Astrocyte (in vitro differentiated cells and primary cell): Measurements from ENCODE around the gene SDHC. TPM values are rescaled to one million over a fixed set of nuclear protein-coding genes. Genes with fewer than 3 reads are reported as not detected.

Source experiments
- DNase-seq: peaks from one replicate; pipeline ENCODE4 v3.0.0-alpha.2; 2010; ENCODE audit warnings: low read depth
- FAIRE-seq: peaks from 2 replicates; lab custom pipeline; 2011; peaks lifted over from hg19 to GRCh38; lab: Jason Lieb, UNC
- H2AFZ ChIP-seq: 2 replicates; pipeline ENCODE4 v1.6.0; 2012; ENCODE audit warnings: low read depth, low read length, inconsistent platforms
- H3K27ac ChIP-seq: 2 replicates; pipeline ENCODE4 v1.5.1; 2011; ENCODE audit warnings: low read depth, low read length, inconsistent platforms
- H3K27me3 ChIP-seq: 2 replicates; pipeline ENCODE4 v1.6.0; 2011; ENCODE audit warnings: low read length, inconsistent platforms; ENCODE audit not compliant: insufficient read depth
- H3K36me3 ChIP-seq: 2 replicates; pipeline ENCODE4 v1.5.1; 2011; ENCODE audit warnings: low read length, inconsistent platforms; ENCODE audit not compliant: insufficient read depth
- H3K4me1 ChIP-seq: 2 replicates; pipeline ENCODE4 v1.5.1; 2011; ENCODE audit warnings: low read length, inconsistent platforms; ENCODE audit not compliant: insufficient read depth
- H3K4me2 ChIP-seq: 2 replicates; pipeline ENCODE4 v1.6.0; 2012; ENCODE audit warnings: low read length, inconsistent platforms
- H3K4me3 ChIP-seq: 2 replicates; pipeline ENCODE4 v1.5.1; 2011; ENCODE audit warnings: low read depth, mild to moderate bottlenecking, low read length, inconsistent platforms; ENCODE audit not compliant: insufficient read depth
- H3K79me2 ChIP-seq: 2 replicates; pipeline ENCODE4 v1.6.0; 2012; ENCODE audit warnings: mild to moderate bottlenecking, low read length, inconsistent platforms; ENCODE audit not compliant: insufficient read depth
- H3K9ac ChIP-seq: 2 replicates; pipeline ENCODE4 v1.6.0; 2012; ENCODE audit warnings: mild to moderate bottlenecking, low read length, inconsistent platforms
- H3K9me3 ChIP-seq: 2 replicates; pipeline ENCODE4 v1.5.1; 2012; ENCODE audit warnings: low read depth, mild to moderate bottlenecking, low read length, inconsistent platforms; ENCODE audit not compliant: insufficient read depth
- H4K20me1 ChIP-seq: 2 replicates; pipeline ENCODE4 v1.6.0; 2012; ENCODE audit warnings: low read length, inconsistent platforms; ENCODE audit not compliant: insufficient read depth
- H3K27ac Mint-ChIP-seq: one replicate; pipeline ENCODE4 v1.8.0; 2021; ENCODE audit warnings: mild to moderate bottlenecking, mixed read lengths; ENCODE audit not compliant: unreplicated experiment
- H3K27me3 Mint-ChIP-seq: one replicate; pipeline ENCODE4 v1.8.0; 2021; ENCODE audit warnings: low read depth, mixed read lengths; ENCODE audit not compliant: unreplicated experiment
- H3K36me3 Mint-ChIP-seq: one replicate; pipeline ENCODE4 v1.8.0; 2021; ENCODE audit warnings: low read depth, mixed read lengths; ENCODE audit not compliant: unreplicated experiment
- H3K4me1 Mint-ChIP-seq: one replicate; pipeline ENCODE4 v1.8.0; 2021; ENCODE audit warnings: low read depth, mixed read lengths; ENCODE audit not compliant: unreplicated experiment
- H3K4me3 Mint-ChIP-seq: one replicate; pipeline ENCODE4 v1.8.0; 2021; ENCODE audit warnings: mild to moderate bottlenecking, moderate library complexity, mixed read lengths; ENCODE audit not compliant: unreplicated experiment
- H3K9me3 Mint-ChIP-seq: one replicate; pipeline ENCODE4 v1.8.0; 2021; ENCODE audit warnings: mild to moderate bottlenecking, mixed read lengths; ENCODE audit not compliant: unreplicated experiment
- EZH2 ChIP-seq: IDR thresholded peaks from 2 replicates; pipeline ENCODE4 v1.6.1; 2012; ENCODE audit warnings: mild to moderate bottlenecking, low read length, inconsistent platforms; ENCODE audit not compliant: insufficient read depth
- total RNA-seq: library from RNA; stranded (reverse); gene quantifications from 2 replicates; pipeline ENCODE4 v1.2.1, GENCODE V29; 2021
- TF ChIP-seq, protein P1 (sequence below): IDR thresholded peaks from 2 replicates; pipeline ENCODE4 v1.5.1; 2011; ENCODE audit warnings: low read depth, mild to moderate bottlenecking, inconsistent platforms, low read length, moderate library complexity; ENCODE audit not compliant: insufficient read depth

SDHC gene
- total RNA-seq, 1 donor from 2014 or later, result 181 TPM

DNA sequence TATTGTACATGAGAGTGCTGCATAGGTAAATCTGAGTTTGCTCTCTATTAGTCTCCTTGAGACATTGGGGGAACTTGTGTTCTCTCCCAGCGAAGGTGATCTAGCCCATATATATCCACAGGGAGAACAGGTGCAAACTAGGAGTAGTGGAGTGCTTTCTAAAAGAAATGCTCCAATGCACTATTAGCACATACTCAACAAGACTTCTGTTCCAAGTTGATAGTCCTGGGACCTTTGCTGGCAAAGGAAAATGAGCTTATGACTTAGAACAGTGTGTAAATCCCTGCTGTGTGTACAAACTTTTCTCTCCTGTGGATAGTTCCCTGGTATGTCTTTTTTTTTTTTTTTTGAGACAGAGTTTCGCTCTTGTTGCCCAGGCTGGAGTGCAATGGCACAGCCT, 28.0 kb downstream of the SDHC start:
- no peak overlapping the region for H3K27ac ChIP-seq
- H3K9me3 ChIP-seq, result no peaks in the 10 kb centered on the region
- FAIRE-seq, result no peak
- no peaks in the 10 kb centered on the region for H3K79me2 ChIP-seq
- H2AFZ ChIP-seq, result no peak overlapping the region
- H3K4me3 ChIP-seq, result no peak overlapping the region
- no peaks in the 10 kb centered on the region for H3K4me1 ChIP-seq
- H3K4me1 Mint-ChIP-seq, result no peaks in the 10 kb centered on the region
- TF ChIP-seq, protein P1, sequence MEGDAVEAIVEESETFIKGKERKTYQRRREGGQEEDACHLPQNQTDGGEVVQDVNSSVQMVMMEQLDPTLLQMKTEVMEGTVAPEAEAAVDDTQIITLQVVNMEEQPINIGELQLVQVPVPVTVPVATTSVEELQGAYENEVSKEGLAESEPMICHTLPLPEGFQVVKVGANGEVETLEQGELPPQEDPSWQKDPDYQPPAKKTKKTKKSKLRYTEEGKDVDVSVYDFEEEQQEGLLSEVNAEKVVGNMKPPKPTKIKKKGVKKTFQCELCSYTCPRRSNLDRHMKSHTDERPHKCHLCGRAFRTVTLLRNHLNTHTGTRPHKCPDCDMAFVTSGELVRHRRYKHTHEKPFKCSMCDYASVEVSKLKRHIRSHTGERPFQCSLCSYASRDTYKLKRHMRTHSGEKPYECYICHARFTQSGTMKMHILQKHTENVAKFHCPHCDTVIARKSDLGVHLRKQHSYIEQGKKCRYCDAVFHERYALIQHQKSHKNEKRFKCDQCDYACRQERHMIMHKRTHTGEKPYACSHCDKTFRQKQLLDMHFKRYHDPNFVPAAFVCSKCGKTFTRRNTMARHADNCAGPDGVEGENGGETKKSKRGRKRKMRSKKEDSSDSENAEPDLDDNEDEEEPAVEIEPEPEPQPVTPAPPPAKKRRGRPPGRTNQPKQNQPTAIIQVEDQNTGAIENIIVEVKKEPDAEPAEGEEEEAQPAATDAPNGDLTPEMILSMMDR, result no peak
- TF ChIP-seq EZH2, result no peak
- H3K36me3 Mint-ChIP-seq, result peaks cover 12% of the 10 kb centered on the region
- no peaks in the 10 kb centered on the region for H3K27me3 ChIP-seq
- no peak for DNase-seq
- peaks cover 23% of the 10 kb centered on the region for H3K36me3 ChIP-seq
- no peak overlapping the region for H3K4me3 Mint-ChIP-seq
- H3K27ac Mint-ChIP-seq, result no peak overlapping the region
- no peaks in the 10 kb centered on the region for H3K9me3 Mint-ChIP-seq
- no peak overlapping the region for H3K4me2 ChIP-seq
- H4K20me1 ChIP-seq, result no peaks in the 10 kb centered on the region
- H3K27me3 Mint-ChIP-seq, result no peaks in the 10 kb centered on the region
- H3K9ac ChIP-seq, result no peak overlapping the region

DNA sequence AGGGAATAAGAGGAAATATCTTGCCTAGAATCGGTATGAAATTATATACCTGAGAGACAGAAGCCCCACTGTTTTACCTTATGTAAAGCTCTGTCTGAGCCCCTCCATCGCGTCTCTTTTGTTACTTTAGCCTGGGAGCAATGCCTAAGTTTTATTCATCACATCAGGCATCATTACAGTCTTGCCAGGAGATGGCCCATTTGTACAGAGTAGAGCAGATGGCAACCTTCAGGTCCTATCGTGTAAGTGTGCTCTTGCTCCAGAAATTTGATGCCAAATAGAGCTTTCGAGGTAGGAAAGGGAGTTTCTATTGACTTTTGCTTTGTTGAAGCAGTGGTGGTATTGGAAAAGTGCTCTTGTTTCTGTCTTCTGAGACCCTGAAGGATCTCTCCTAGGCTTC, 28.6 kb downstream of the SDHC start:
- H3K9me3 ChIP-seq, result no peaks in the 10 kb centered on the region
- no peaks in the 10 kb centered on the region for H3K4me1 ChIP-seq
- Mint-ChIP-seq H3K4me3 (no peak overlapping the region), H3K27ac (no peak overlapping the region), H3K9me3 (no peaks in the 10 kb centered on the region), H3K36me3 (peaks cover 12% of the 10 kb centered on the region), H3K4me1 (no peaks in the 10 kb centered on the region), H3K27me3 (no peaks in the 10 kb centered on the region)
- no peaks in the 10 kb centered on the region for H3K27me3 ChIP-seq
- DNase-seq (no peak), FAIRE-seq (no peak)
- peaks cover 23% of the 10 kb centered on the region for H3K36me3 ChIP-seq
- H4K20me1 ChIP-seq, result no peaks in the 10 kb centered on the region
- TF ChIP-seq EZH2, result no peak
- TF ChIP-seq, protein P1, result no peak
- H3K79me2 ChIP-seq, result no peaks in the 10 kb centered on the region
- H3K4me3 ChIP-seq, result no peak overlapping the region
- no peak overlapping the region for H2AFZ ChIP-seq
- no peak overlapping the region for H3K9ac ChIP-seq
- H3K27ac ChIP-seq, result no peak overlapping the region
- no peak overlapping the region for H3K4me2 ChIP-seq

DNA sequence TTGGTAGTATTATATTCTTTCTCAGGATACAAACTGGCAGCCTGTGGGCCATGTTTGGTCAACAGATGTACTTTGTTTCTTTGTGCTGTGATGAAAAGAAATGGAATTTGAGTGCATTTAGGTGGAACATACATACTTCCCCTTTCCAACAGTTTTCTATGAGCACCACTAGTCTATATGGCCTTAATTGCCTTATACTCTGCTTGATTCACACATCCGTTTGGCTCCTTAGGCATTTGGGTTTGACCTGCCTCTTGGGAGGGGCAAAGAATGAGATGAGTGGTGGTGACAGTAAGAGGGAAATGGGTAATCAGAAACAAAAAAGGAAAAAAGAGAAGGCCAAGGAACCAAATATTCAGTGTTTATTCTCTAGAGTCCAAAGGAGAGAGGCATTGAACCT, 36.5 kb downstream of the SDHC start:
- H3K36me3 Mint-ChIP-seq, result peaks cover 5% of the 10 kb centered on the region
- no peak overlapping the region for H3K27ac Mint-ChIP-seq
- Histone ChIP-seq H2AFZ (no peak overlapping the region), H3K4me3 (no peak overlapping the region), H3K27me3 (no peaks in the 10 kb centered on the region), H3K27ac (no peak overlapping the region), H3K9me3 (no peaks in the 10 kb centered on the region), H3K9ac (no peak overlapping the region), H3K4me2 (no peak overlapping the region), H3K79me2 (no peaks in the 10 kb centered on the region), H3K36me3 (peaks cover 5% of the 10 kb centered on the region), H3K4me1 (no peaks in the 10 kb centered on the region), H4K20me1 (peaks cover 4% of the 10 kb centered on the region)
- no peaks in the 10 kb centered on the region for H3K9me3 Mint-ChIP-seq
- no peak for FAIRE-seq
- DNase-seq, result no peak
- no peak overlapping the region for H3K4me3 Mint-ChIP-seq
- H3K4me1 Mint-ChIP-seq, result no peaks in the 10 kb centered on the region
- H3K27me3 Mint-ChIP-seq, result no peaks in the 10 kb centered on the region
- TF ChIP-seq, protein P1, result no peak
- TF ChIP-seq EZH2, result no peak
